ENCODE results near the gene ZMAT3. TPM values are rescaled to one million over a fixed set of nuclear protein-coding genes. Genes with fewer than 3 reads are reported as not detected.

Gene ZMAT3
- total and polyA plus RNA-seq, 2 of the 13 experiments (the other 11 are each of a cell fraction or from before 2014, with no cell fraction given) = 11.4 to 11.7 TPM

GRCh38 chr3:179046497-179047353, 24.9 kb downstream of the ZMAT3 start:
- TF ChIP-seq RFX3 (CRISPR knock-in tag; IDR thresholded peaks at IDR 0.05) = no peak
- no peak for TF ChIP-seq ZC3H4 (CRISPR knock-in tag; IDR thresholded peaks at IDR 0.05; ENCODE audit: borderline replicate concordance)
- no peak for TF ChIP-seq KAT2B (IDR thresholded peaks at IDR 0.05; ENCODE audit: borderline replicate concordance, low read depth, low read length)
- TF ChIP-seq ZSCAN9 (CRISPR knock-in tag; IDR thresholded peaks at IDR 0.05; ENCODE audit: borderline replicate concordance) = no peak
- TF ChIP-seq NFE2L1 (CRISPR knock-in tag; IDR thresholded peaks at IDR 0.05; ENCODE audit: borderline replicate concordance) = no peak
- no peak for TF ChIP-seq ZNF784 (CRISPR knock-in tag; IDR thresholded peaks at IDR 0.05; ENCODE audit: borderline replicate concordance)
- no peak for TF ChIP-seq ZNF382 (CRISPR knock-in tag; IDR thresholded peaks at IDR 0.05; ENCODE audit: borderline replicate concordance)
- no peak for TF ChIP-seq NR2C2 (CRISPR knock-in tag; IDR thresholded peaks at IDR 0.05; ENCODE audit: borderline replicate concordance)
- DNase-seq (ENCODE audit: low spot score) = no peak
- in situ Hi-C loops (cut with HindIII; ENCODE audit: extremely low pct_ligation_motif_present, low pct_unique_long_range_greater_than_20kb) = no loop called here
- FAIRE-seq = no peak
- H3K4me2 ChIP-seq (ENCODE audit: low read depth, low read length) = no peak overlapping the region
- intact Hi-C loops (cut with micrococcal nuclease; ENCODE audit: unreplicated experiment) = no loop called here
- ChIA-PET POLR2A (no interaction called here), CTCF (ENCODE audit: low intra/inter-chr PET ratio, low total read pairs) (no interaction called here)
- H3K27me3 ChIP-seq (ENCODE audit: control insufficient read depth in 1 of 2, insufficient read depth in 2 of 2, low read length in 2 of 2) = no peaks in the 10 kb centered on the region
- H3K4me3 ChIP-seq (replicated peaks in 1 of 3; ENCODE audit: insufficient read depth in 1 of 3, low read depth in 2 of 3, low read length in 3 of 3) = no peak overlapping the region
- no peaks in the 10 kb centered on the region for H3K9me3 ChIP-seq (ENCODE audit: low read length)
- BruUV-seq (replicated peaks) = no TSS peak
- H3K27ac ChIP-seq (ENCODE audit: extremely low read length, insufficient read depth, low read length) = no peak overlapping the region
- peaks cover 49% of the 10 kb centered on the region for H3K79me2 ChIP-seq (ENCODE audit: insufficient read depth, low read length)
- peak; percentile 81 for ATAC-seq
- H3K9ac ChIP-seq (ENCODE audit: insufficient read depth, low read depth, low read length) = no peak overlapping the region
- peaks cover 9% of the 10 kb centered on the region; the same call in 1 of the 2 replicates for H3K4me1 ChIP-seq (ENCODE audit: insufficient read depth, low read length)
- no peaks in the 10 kb centered on the region for H3K36me3 ChIP-seq (replicated peaks in 1 of 2; ENCODE audit: control insufficient read depth in 1 of 2, insufficient read depth in 2 of 2, low read length in 2 of 2)
- 86% methylated on average over 6 of the region's 8 CpGs for WGBS (ENCODE audit: low lambda C conversion rate)
- no peaks in the 10 kb centered on the region; the same call in 1 of the 2 replicates for H4K20me1 ChIP-seq (ENCODE audit: insufficient read depth, low read length)
- H2AFZ ChIP-seq (ENCODE audit: low read length) = no peak overlapping the region
